SK-N-MC (cell line): ENCODE results near the gene HDAC4.

Source experiments
- EZH2 ChIP-seq: fragments of 200-600 bp; sonication (generic); IDR thresholded peaks from one replicate; pipeline ENCODE4 v1.6.1; 2017; ENCODE audit warnings: antibody characterized with exemption
- FOXP2 ChIP-seq: optimal IDR thresholded peaks from 2 replicates; pipeline ENCODE3; 2011; ENCODE audit warnings: mild to moderate bottlenecking, moderate library complexity; ENCODE audit not compliant: insufficient read depth; ENCODE audit errors: extremely low read length, control extremely low read depth
- POLR2AphosphoS5 ChIP-seq: IDR thresholded peaks from 2 replicates; pipeline ENCODE4 v1.6.1; 2012; ENCODE audit warnings: mild to moderate bottlenecking, low read depth, low read length, borderline replicate concordance

GRCh38 chr2:239149501-239149900 is 251.3 kb downstream of the HDAC4 start:
- no peak for TF ChIP-seq POLR2AphosphoS5
- TF ChIP-seq FOXP2: no peak
- no peak for TF ChIP-seq EZH2
